Measurements from ENCODE around the gene PIK3AP1.

- no peak for TF ChIP-seq CTCF (IDR thresholded peaks at IDR 0.05 in 4 of 5, conservative IDR thresholded peaks at IDR 0.05 in 1 of 5)
- TF ChIP-seq POLR2A (IDR thresholded peaks at IDR 0.05), result no peak
Measured at GRCh38 chr10:96747734-96748550, 27.6 kb upstream of the PIK3AP1 start.

Measured in gastrocnemius medialis (tissue), 4 donors.